HepG2 (cell line): ENCODE measurements around the gene ALDH3B2. TPM values are rescaled to one million over a fixed set of nuclear protein-coding genes. Genes with fewer than 3 reads are reported as not detected.

Experiments used
- CSRNP2 ChIP-seq: sonication (generic); formaldehyde crosslinking; conservative IDR thresholded peaks from 2 replicates; pipeline ENCODE4 v1.8.0; 2022; ENCODE audit warnings: low read depth, missing genetic modification reagents
- ERF ChIP-seq: IDR thresholded peaks from 2 replicates; pipeline ENCODE4 v1.6.1; 2018; ENCODE audit warnings: missing biosample characterization, missing genetic modification reagents
- GMEB1 ChIP-seq: sonication (generic); formaldehyde crosslinking; IDR thresholded peaks from 2 replicates; pipeline ENCODE4 v1.5.1; 2020; ENCODE audit warnings: missing genetic modification reagents, mild to moderate bottlenecking, borderline replicate concordance
- HDAC1 ChIP-seq: sonication (generic); formaldehyde crosslinking; IDR thresholded peaks from 2 replicates; pipeline ENCODE4 v1.5.1; 2020; ENCODE audit warnings: mild to moderate bottlenecking, missing genetic modification reagents
- HOMEZ ChIP-seq: IDR thresholded peaks from 2 replicates; pipeline ENCODE4 v1.6.1; 2016; ENCODE audit warnings: low read depth
- KAT8 ChIP-seq: IDR thresholded peaks from 2 replicates; pipeline ENCODE4 v1.6.1; 2016; ENCODE audit warnings: missing genetic modification reagents, missing compliant biosample characterization
- NR2C2 ChIP-seq: sonication (generic); formaldehyde crosslinking; IDR thresholded peaks from 2 replicates; pipeline ENCODE4 v1.4.0; 2020; ENCODE audit warnings: missing genetic modification reagents, mild to moderate bottlenecking, moderate library complexity, borderline replicate concordance
- SALL1 ChIP-seq: sonication (generic); formaldehyde crosslinking; IDR thresholded peaks from 2 replicates; pipeline ENCODE4 v1.8.0; 2022; ENCODE audit warnings: mild to moderate bottlenecking, missing genetic modification reagents
- SP1 ChIP-seq, 2 experiments: fragments of 450-650 bp in 1 of 2; sonication (generic) in 1 of 2; formaldehyde crosslinking in 1 of 2; IDR thresholded peaks; 2 replicates each; pipeline versions ENCODE4 v1.4.0 to v1.6.1; 2016 to 2020; ENCODE audit warnings: missing genetic modification reagents in 1 of 2
- ZFP91 ChIP-seq: sonication (generic); formaldehyde crosslinking; IDR thresholded peaks from 2 replicates; pipeline ENCODE4 v1.9.0; 2022; ENCODE audit warnings: missing genetic modification reagents, mild to moderate bottlenecking, borderline replicate concordance
- ZGPAT ChIP-seq: IDR thresholded peaks from 2 replicates; pipeline ENCODE4 v1.6.1; 2016; ENCODE audit warnings: mild to moderate bottlenecking
- ZMAT3 ChIP-seq: sonication (generic); formaldehyde crosslinking; conservative IDR thresholded peaks from 2 replicates; pipeline ENCODE4 v1.7.0; 2021; ENCODE audit warnings: missing genetic modification reagents
- ZNF292 ChIP-seq: sonication (generic); formaldehyde crosslinking; IDR thresholded peaks from 2 replicates; pipeline ENCODE4 v1.8.1; 2022; ENCODE audit warnings: mild to moderate bottlenecking, low read depth, missing genetic modification reagents, borderline replicate concordance
- ZNF329 ChIP-seq: sonication (generic); formaldehyde crosslinking; IDR thresholded peaks from 2 replicates; pipeline ENCODE4 v1.9.0; 2021; ENCODE audit warnings: low read depth, mild to moderate bottlenecking, missing genetic modification reagents
- ZNF468 ChIP-seq: sonication (generic); formaldehyde crosslinking; IDR thresholded peaks from 2 replicates; pipeline ENCODE4 v1.8.0; 2022; ENCODE audit warnings: mild to moderate bottlenecking, moderate library complexity, missing genetic modification reagents
- ZZZ3 ChIP-seq: sonication (generic); formaldehyde crosslinking; IDR thresholded peaks from 2 replicates; pipeline ENCODE4 v1.4.0; 2020; ENCODE audit warnings: missing genetic modification reagents, mild to moderate bottlenecking, borderline replicate concordance
- polyA plus RNA-seq, 8 experiments: library from polyadenylated mRNA; depleted of rRNA in 3 of 8; stranded (reverse) in 7 of 8; unstranded in 1 of 8; fragments of >200 nt; fragmentation: Illumina TruSeq in 4 of 8; extraction: Trizol in 4 of 8; gene quantifications; 2 replicates each; pipeline versions ENCODE4 v1.2.1 to v1.2.3, GENCODE V29; 2011 to 2016; ENCODE audit warnings: low read depth in 4 of 8, missing spikeins in 1 of 8, mixed read lengths in 1 of 8; ENCODE audit not compliant: insufficient read depth in 1 of 8
- total RNA-seq, 5 experiments: library from RNA; depleted of rRNA; stranded (reverse); fragments of >200 nt; fragmentation: Illumina TruSeq; extraction: Trizol; gene quantifications; 2 replicates each; pipeline ENCODE4 v1.2.3, GENCODE V29; 2016; ENCODE audit warnings: low read depth in 1 of 5

Gene ALDH3B2
- total and polyA plus RNA-seq, 2 of the 13 experiments (the other 11 are each of a cell fraction or from before 2014, with no cell fraction given): not detected

- TF ChIP-seq ZFP91 (CRISPR knock-in tag) (peak; percentile 79), NR2C2 (CRISPR knock-in tag) (0 out of 2 replicates have a peak, but pooled peaks have one; percentile 24), SALL1 (CRISPR knock-in tag) (peak; percentile 68), ZNF292 (CRISPR knock-in tag) (no peak), SP1 (IDR thresholded peaks at IDR 0.05) (no peak), SP1 (CRISPR knock-in tag; IDR thresholded peaks at IDR 0.05) (peak; percentile 61; the same call in 1 of the 2 replicates), ZNF468 (CRISPR knock-in tag) (peak; percentile 96), ZZZ3 (CRISPR knock-in tag) (0 out of 2 replicates have a peak, but pooled peaks have one; percentile 47), ERF (CRISPR knock-in tag) (peak; percentile 66; the same call in 1 of the 2 replicates), CSRNP2 (CRISPR knock-in tag) (no peak), GMEB1 (CRISPR knock-in tag) (peak; percentile 66; the same call in 1 of the 2 replicates), ZMAT3 (no peak; the same call in 1 of the 2 replicates), HOMEZ (no peak), HDAC1 (CRISPR knock-in tag) (peak; percentile 84), KAT8 (peak; percentile 54; the same call in 1 of the 2 replicates), ZGPAT (CRISPR knock-in tag) (peak; percentile 79), ZNF329 (peak; percentile 70; the same call in 1 of the 2 replicates)
These were observed 44.8 kb downstream of the ALDH3B2 start, which contains the start of gene NUDT8 (continued) for GRCh38 chr11:67629386-67630227.
